ENCODE results near the gene DDIAS.

DNA sequence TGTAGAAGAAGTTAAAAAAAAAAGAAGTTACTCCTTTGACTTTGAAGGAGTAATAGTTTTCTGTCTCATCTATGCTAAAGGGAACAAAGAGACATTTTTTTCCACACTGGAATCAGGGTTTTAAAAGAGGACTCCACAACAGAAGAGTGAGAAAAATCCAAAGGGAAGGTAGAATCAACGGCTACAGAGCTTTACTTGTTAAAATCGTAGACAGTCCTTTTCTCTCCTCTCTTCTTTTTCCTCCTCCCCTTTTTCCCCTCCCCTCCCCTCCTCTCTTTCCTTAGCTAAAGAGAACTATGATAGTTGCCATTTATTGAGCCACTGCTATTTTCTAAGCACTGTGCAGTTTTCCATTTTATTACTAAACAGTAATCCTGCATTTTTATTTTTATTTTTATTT lies 29.2 kb downstream of the DDIAS start:
- TF ChIP-seq POLR2A (IDR thresholded peaks at IDR 0.05; ENCODE audit: low read depth, low read length): no peak
- no peak for TF ChIP-seq TAF1 (IDR thresholded peaks at IDR 0.05; ENCODE audit: borderline replicate concordance, low read depth, low read length)
- TF ChIP-seq POLR2AphosphoS5 (IDR thresholded peaks at IDR 0.05; ENCODE audit: low read depth, low read length): no peak
